Dedifferentiated amniotic fluid mesenchymal stem cell (primary cell): ENCODE results near the gene LUZP2.
"Not testable (repeated sequence)": the region's sequence is repeated elsewhere in the genome, so short reads cannot be mapped to it uniquely, and the experiment has no call there.

Experiments
- DNase-seq: peaks from one replicate; pipeline ENCODE4 v3.0.0-alpha.2; 2016; ENCODE audit errors: extremely low spot score

The LUZP2 gene

GRCh38 chr11:24820541-24820940, 323.7 kb downstream of the LUZP2 start:
- DNase-seq, result no peak

GRCh38 chr11:24828938-24829605, 332.2 kb downstream of the LUZP2 start:
- no peak for DNase-seq

GRCh38 chr11:24833573-24833972, 336.7 kb downstream of the LUZP2 start:
- no peak for DNase-seq

- no peak for DNase-seq
These were observed 340.3 kb downstream of the LUZP2 start for GRCh38 chr11:24837112-24837511.

GRCh38 chr11:24842308-24842707, 345.5 kb downstream of the LUZP2 start:
- no peak for DNase-seq

- no peak for DNase-seq
These were observed 347.6 kb downstream of the LUZP2 start for GRCh38 chr11:24844406-24844805.

GRCh38 chr11:24848857-24849256, 352.0 kb downstream of the LUZP2 start:
- no peak for DNase-seq

GRCh38 chr11:24855951-24856350, 359.1 kb downstream of the LUZP2 start:
- DNase-seq, result no peak

GRCh38 chr11:24859801-24860300, 363.0 kb downstream of the LUZP2 start:
- DNase-seq, result no peak

GRCh38 chr11:24861440-24861839, 364.6 kb downstream of the LUZP2 start:
- no peak for DNase-seq

GRCh38 chr11:24866743-24867142, 369.9 kb downstream of the LUZP2 start:
- no peak for DNase-seq

- no peak for DNase-seq
These were observed 373.2 kb downstream of the LUZP2 start for GRCh38 chr11:24870048-24870447.

GRCh38 chr11:24872186-24872585, 375.3 kb downstream of the LUZP2 start:
- DNase-seq, result no peak

- DNase-seq, result no peak
These were observed 375.9 kb downstream of the LUZP2 start for GRCh38 chr11:24872651-24873311.

- DNase-seq, result no peak
These were observed 384.1 kb downstream of the LUZP2 start for GRCh38 chr11:24880962-24881361.

- no peak for DNase-seq
These were observed 388.8 kb downstream of the LUZP2 start for GRCh38 chr11:24885580-24886173.

- DNase-seq, result no peak
These were observed 390.2 kb downstream of the LUZP2 start for GRCh38 chr11:24886880-24887619.

- no peak for DNase-seq
These were observed 393.6 kb downstream of the LUZP2 start for GRCh38 chr11:24890426-24890825.

GRCh38 chr11:24891845-24892492, 395.1 kb downstream of the LUZP2 start:
- DNase-seq, result not testable (repeated sequence)

- DNase-seq, result no peak
These were observed 399.4 kb downstream of the LUZP2 start for GRCh38 chr11:24896118-24896835.

- DNase-seq, result no peak
These were observed 403.7 kb downstream of the LUZP2 start for GRCh38 chr11:24900514-24900913.
